Cerebellar cortex (tissue), 1 donor: ENCODE measurements around the gene PLA2G4F.
A peak's percentile ranks its signal among the peaks of the same experiment; 100 is the strongest.
"Not testable (repeated sequence)": the region's sequence is repeated elsewhere in the genome, so short reads cannot be mapped to it uniquely, and the experiment has no call there.

Source experiments
- DNase-seq: peaks from one replicate; pipeline ENCODE4 v3.0.0-alpha.2; 2015; ENCODE audit warnings: low spot score

Gene PLA2G4F

DNA sequence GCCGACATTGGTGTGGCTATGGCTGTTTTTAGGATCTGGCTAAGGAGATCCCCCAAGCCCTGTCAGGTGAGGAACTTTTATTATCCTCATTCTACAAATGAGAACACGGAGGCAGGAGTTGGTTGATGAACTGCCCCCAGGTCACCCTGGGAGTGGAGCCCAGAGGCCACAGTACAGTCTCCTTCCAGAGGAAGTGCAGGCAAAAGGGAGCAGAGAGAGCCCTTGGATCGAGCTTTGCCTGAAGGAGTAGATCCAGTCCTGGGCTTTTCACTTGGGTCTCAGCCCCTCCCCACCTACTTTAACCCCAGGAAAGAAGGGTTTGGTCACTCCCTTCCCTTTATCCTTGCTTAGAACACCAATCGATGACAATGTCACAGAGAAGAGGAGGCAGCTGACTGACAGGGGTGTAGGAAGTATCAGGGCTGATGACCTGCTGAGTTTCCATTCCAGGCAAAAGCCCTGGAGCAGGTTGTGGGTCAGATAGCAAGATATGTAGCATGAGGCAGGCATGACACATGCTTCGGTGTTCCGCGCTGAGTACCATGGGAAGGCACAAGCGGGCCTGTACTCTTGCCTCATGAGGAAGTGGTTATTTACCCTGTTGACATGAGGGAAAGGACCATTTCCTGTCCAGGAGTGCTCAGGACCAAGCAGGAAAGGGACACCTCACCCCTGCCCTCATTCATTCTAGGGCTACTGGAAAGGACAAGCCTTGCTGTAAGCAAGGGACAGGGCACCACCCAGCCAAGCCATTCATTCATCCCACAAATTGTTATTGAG lies 56.2 kb downstream of the PLA2G4F start:
- DNase-seq = no peak

- no peak for DNase-seq
Observed at GRCh38 chr15:42097018-42097417, 59.4 kb downstream of the PLA2G4F start.

- no peak for DNase-seq
Observed at GRCh38 chr15:42094512-42094963, 61.9 kb downstream of the PLA2G4F start, which contains the start of gene PLA2G4D. TSS of gene PLA2G4D (minus strand) at chr15:42094562. CDS start at chr15:42094459, 103 bp downstream.

DNA sequence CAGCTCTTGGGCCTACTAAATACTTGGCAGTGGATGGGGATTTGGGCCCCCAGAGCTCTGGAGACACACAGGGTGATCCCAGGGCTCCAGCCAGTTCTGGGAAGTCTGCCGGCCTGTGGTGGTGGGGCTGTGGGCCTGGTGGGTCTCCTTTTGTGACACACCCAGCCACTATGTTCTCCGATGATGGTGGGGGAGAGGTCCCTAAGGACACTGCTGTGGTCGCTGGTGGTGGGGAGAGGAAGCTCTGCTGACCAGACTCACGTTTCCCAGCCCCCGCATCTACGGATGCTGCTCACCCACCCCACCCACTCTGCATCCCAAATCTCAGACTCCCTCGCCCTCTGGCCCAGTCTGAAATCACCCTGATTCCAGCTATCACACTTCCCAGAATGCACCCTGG lies 62.5 kb downstream of the PLA2G4F start:
- no peak for DNase-seq

DNA sequence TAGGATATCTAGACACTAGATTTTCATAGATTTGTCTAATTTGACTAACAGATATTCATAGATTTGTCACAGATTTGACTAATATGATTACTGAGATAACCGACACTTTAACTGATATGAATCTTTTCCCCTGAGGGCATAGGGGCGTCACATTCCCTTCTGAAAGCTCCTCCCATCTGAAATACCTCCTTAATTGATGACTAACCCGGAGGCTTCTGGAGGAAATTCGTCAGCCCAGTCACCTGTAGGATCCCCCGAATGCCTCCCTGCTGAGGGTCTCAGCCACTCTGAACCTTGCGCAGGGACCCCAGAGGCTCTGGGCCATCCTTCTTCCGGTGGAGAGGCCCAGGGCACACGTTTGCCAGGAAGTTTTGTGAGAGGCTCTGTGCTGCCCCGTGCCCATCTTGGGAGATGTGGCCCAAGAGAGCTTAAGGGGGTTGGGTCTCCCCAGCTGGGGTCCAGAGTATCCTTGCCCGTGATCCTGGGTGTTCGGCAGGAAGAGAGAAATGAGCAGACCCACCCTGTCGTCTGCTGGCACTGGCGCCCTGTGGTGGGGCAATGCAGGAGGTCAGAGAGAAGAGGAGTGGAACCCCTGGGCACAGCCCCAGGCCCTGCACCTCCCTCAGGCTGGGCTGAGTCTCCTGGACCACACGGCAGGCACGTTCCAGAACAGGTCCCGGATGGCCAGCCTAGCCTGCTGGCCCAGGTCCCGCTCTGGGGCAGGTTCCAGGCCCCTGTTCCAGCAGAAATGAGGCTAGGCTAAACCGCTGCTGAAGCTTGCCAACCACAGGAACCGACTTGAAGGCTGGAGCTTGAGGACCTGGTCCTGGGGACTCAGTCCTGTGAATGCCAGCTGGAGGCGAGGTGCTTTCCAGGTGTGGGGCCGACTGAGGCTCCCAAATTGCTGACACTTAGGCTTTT lies 63.8 kb downstream of the PLA2G4F start:
- DNase-seq = peak; percentile 8

- not testable (repeated sequence) for DNase-seq
Observed at GRCh38 chr15:42091753-42092397, 64.6 kb downstream of the PLA2G4F start.

GRCh38 chr15:42090781-42091180 lies 65.7 kb downstream of the PLA2G4F start:
- no peak for DNase-seq

DNA sequence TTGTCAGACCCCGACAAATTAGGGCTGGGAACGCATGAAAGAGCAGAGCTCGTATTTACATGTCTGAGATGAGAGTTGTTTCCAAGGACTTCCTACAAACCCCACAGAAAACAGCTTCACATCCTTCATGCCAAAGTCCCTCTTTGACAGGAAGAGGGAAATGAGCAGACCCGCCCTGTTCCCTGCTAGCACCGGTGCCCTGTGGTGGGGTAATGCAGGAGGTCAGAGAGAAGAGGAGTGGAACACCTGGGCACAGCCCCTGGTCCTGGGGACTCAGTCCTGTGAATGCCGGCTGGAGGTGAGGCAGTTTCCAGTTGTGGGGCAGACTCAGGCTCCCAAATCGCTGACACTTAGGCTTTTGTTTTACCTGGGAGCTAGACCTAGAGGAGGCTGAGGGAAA lies 66.1 kb downstream of the PLA2G4F start:
- DNase-seq = no peak

DNA sequence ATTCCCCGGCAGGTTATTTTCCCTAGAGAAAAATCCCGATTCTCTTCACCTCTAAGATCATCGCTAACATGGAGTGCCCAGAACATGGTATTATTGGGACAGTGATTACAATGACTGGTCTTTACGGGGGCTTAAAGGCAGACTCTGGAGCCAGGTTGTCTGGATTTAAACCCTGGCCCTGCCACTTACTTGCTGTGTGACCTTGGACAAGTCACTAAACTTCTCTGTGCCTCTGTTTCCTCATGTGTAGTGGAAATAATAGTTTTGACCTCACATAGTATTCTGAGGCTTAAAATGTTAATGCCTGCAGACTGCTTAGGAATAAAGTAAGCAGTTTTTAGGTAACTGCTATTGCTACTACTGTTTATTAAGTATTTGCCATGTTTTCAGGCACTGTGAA lies 66.5 kb downstream of the PLA2G4F start:
- no peak for DNase-seq
